MM.1S (cell line): ENCODE measurements around the gene EIF3L.
A peak's percentile ranks its signal among the peaks of the same experiment; 100 is the strongest.

Experiments
- DNase-seq: peaks from one replicate; pipeline ENCODE4 v3.0.0-alpha.2; 2015
- H2AFZ ChIP-seq: fragments of 300-600 bp; sonication (generic); 2 replicates; pipeline ENCODE4 v1.6.0; 2016; ENCODE audit warnings: antibody characterized with exemption, low read length
- H3F3A ChIP-seq: fragments of 300-600 bp; sonication (generic); 2 replicates; pipeline ENCODE4 v1.6.1; 2016; ENCODE audit warnings: mild to moderate bottlenecking, antibody characterized with exemption, low read length, moderate library complexity, mixed read lengths; ENCODE audit not compliant: insufficient read depth
- H3K27ac ChIP-seq: fragments of 300-600 bp; sonication (generic); 2 replicates; pipeline ENCODE4 v1.5.1; 2016; ENCODE audit warnings: mild to moderate bottlenecking, low read length
- H3K27me3 ChIP-seq: fragments of 300-600 bp; sonication (generic); replicated peaks from 2 replicates; pipeline ENCODE4 v1.6.0; 2016; ENCODE audit warnings: low read length; ENCODE audit not compliant: insufficient read depth
- H3K36me3 ChIP-seq: fragments of 300-600 bp; sonication (generic); replicated peaks from 2 replicates; pipeline ENCODE4 v1.6.1; 2016; ENCODE audit warnings: mild to moderate bottlenecking, low read length, mixed read lengths; ENCODE audit not compliant: insufficient read depth
- H3K4me1 ChIP-seq: fragments of 300-600 bp; sonication (generic); 2 replicates; pipeline ENCODE4 v1.6.1; 2016; ENCODE audit warnings: low read length, mixed read lengths
- H3K4me2 ChIP-seq: fragments of 300-600 bp; sonication (generic); 2 replicates; pipeline ENCODE4 v1.6.0; 2016; ENCODE audit warnings: low read depth, low read length
- H3K4me3 ChIP-seq: fragments of 300-600 bp; sonication (generic); 2 replicates; pipeline ENCODE4 v1.5.1; 2016; ENCODE audit warnings: low read length, mixed read lengths
- H3K79me2 ChIP-seq: fragments of 300-600 bp; sonication (generic); 2 replicates; pipeline ENCODE4 v1.6.1; 2016; ENCODE audit warnings: mixed run types, low read length, mixed read lengths
- H3K9ac ChIP-seq: fragments of 300-600 bp; sonication (generic); 2 replicates; pipeline ENCODE4 v1.6.1; 2016; ENCODE audit warnings: low read length, mixed read lengths
- H3K9me2 ChIP-seq: fragments of 300-600 bp; sonication (generic); replicated peaks from 2 replicates; pipeline ENCODE4 v1.6.1; 2016; ENCODE audit warnings: mild to moderate bottlenecking, low read length, mixed read lengths; ENCODE audit not compliant: insufficient read depth
- H3K9me3 ChIP-seq: fragments of 300-600 bp; sonication (generic); replicated peaks from 2 replicates; pipeline ENCODE4 v1.6.1; 2016; ENCODE audit warnings: mild to moderate bottlenecking, low read length, mixed read lengths; ENCODE audit not compliant: insufficient read depth
- H4K20me1 ChIP-seq: fragments of 300-600 bp; sonication (generic); 2 replicates; pipeline ENCODE4 v1.6.1; 2016; ENCODE audit warnings: mild to moderate bottlenecking, low read length, moderate library complexity, mixed read lengths; ENCODE audit not compliant: insufficient read depth
- CTCF ChIP-seq: fragments of 300-600 bp; sonication (generic); IDR thresholded peaks from 2 replicates; pipeline ENCODE4 v1.5.1; 2016; ENCODE audit warnings: antibody characterized with exemption, low read length, mixed read lengths
- EZH2 ChIP-seq: fragments of 300-600 bp; sonication (generic); optimal IDR thresholded peaks from 2 replicates; pipeline ENCODE3; 2017; ENCODE audit warnings: low read depth, mild to moderate bottlenecking, antibody characterized with exemption, low read length, mixed read lengths
- EZH2phosphoT487 ChIP-seq: fragments of 300-600 bp; sonication (generic); IDR thresholded peaks from 2 replicates; pipeline ENCODE4 v1.6.1; 2018; ENCODE audit warnings: antibody characterized with exemption, low read length

The EIF3L gene

DNA sequence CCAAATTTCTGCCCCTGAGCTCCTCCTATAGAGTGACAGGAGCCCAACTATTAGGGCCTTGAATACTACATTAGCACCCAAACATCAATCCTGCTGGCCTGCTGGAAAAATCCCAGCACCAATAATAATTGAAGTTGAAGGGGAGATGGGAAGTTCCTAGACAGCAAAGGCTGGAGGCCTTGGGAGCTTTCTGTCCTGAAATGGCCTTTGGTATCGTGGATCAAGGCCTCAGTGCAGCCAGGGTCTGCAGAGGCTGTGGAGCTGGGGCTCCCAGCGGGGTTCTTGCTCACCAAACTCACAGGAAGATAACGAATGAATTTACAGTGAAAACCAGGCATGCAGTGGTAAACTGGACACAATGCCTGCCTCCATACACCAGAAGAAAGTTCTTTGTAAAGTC, 47.7 kb downstream of the EIF3L start:
- Histone ChIP-seq H3K4me2 (peak overlapping the region; percentile 78; the same call in 1 of the 2 replicates), H3K36me3 (no peaks in the 10 kb centered on the region), H4K20me1 (no peaks in the 10 kb centered on the region), H3F3A (peaks cover 14% of the 10 kb centered on the region), H3K9me2 (no peaks in the 10 kb centered on the region), H3K27me3 (no peaks in the 10 kb centered on the region), H3K79me2 (no peaks in the 10 kb centered on the region), H3K9me3 (no peaks in the 10 kb centered on the region), H3K4me3 (no peak overlapping the region), H3K27ac (peak overlapping the region; percentile 81; the same call in 1 of the 2 replicates), H3K4me1 (peaks cover 13% of the 10 kb centered on the region), H2AFZ (peak overlapping the region; percentile 40; the same call in 1 of the 2 replicates), H3K9ac (no peak overlapping the region)
- DNase-seq: no peak
- TF ChIP-seq CTCF: no peak
- TF ChIP-seq EZH2phosphoT487: no peak
- no peak for TF ChIP-seq EZH2

GRCh38 chr22:37897807-37898206, 48.6 kb downstream of the EIF3L start:
- Histone ChIP-seq H3K9ac (no peak overlapping the region), H3K9me2 (no peaks in the 10 kb centered on the region), H4K20me1 (no peaks in the 10 kb centered on the region), H2AFZ (no peak overlapping the region), H3K4me3 (no peak overlapping the region), H3K4me2 (no peak overlapping the region), H3K4me1 (peaks cover 13% of the 10 kb centered on the region), H3K79me2 (no peaks in the 10 kb centered on the region), H3K27ac (no peak overlapping the region), H3K27me3 (no peaks in the 10 kb centered on the region), H3K36me3 (no peaks in the 10 kb centered on the region), H3F3A (peaks cover 14% of the 10 kb centered on the region), H3K9me3 (no peaks in the 10 kb centered on the region)
- TF ChIP-seq EZH2phosphoT487: no peak
- no peak for TF ChIP-seq EZH2
- no peak for TF ChIP-seq CTCF
- DNase-seq: no peak

DNA sequence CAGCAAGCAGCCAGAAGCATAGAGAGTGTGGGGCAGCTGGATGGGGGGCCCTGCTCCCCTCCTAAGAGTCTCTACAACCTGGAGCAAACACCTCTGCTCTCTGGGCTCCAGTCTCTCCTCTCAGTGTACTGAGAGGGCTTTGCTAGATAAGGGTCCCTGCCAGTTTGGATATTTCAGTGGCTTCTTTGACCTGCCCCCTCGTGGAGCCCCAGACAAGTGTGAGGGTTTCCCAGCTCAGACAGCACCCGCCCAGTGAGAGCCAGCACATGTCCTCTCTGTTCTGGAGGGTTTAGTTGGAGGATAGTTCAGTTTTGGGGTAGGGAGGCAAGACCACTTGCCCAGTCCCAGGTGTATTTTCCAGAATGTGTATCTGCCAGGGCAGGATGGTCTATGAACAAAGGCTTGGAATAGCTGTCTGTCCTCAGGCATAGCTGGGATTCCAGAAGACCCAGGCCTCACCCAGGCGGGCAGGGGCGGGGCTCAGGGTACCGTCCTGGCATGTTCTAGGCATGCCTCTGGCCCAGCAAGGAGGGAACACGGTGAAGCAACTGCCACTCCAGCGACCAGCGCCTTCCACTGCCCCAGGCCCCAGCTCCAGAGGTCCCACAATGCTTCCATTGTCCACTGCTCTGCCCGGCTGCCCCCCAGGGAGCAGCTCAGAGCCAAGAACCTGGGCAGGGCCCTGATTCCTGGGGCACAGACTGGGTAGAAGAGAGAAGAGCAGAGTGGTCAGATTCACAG, 49.4 kb downstream of the EIF3L start:
- no peak overlapping the region for H2AFZ ChIP-seq
- H3F3A ChIP-seq: peaks cover 14% of the 10 kb centered on the region
- H3K9me2 ChIP-seq: no peaks in the 10 kb centered on the region
- no peak for TF ChIP-seq CTCF
- no peak for TF ChIP-seq EZH2phosphoT487
- TF ChIP-seq EZH2: no peak
- H3K27me3 ChIP-seq: no peaks in the 10 kb centered on the region
- H3K27ac ChIP-seq: no peak overlapping the region
- peaks cover 13% of the 10 kb centered on the region for H3K4me1 ChIP-seq
- no peaks in the 10 kb centered on the region for H3K9me3 ChIP-seq
- H3K4me3 ChIP-seq: no peak overlapping the region
- H4K20me1 ChIP-seq: no peaks in the 10 kb centered on the region
- DNase-seq: no peak
- H3K36me3 ChIP-seq: no peaks in the 10 kb centered on the region
- no peak overlapping the region for H3K4me2 ChIP-seq
- no peak overlapping the region for H3K9ac ChIP-seq
- no peaks in the 10 kb centered on the region for H3K79me2 ChIP-seq
